Stimulated activated CD4-positive, alpha-beta T cell treated with anti-CD3 and anti-CD28 coated beads, TNF-alpha, amount 100 ng/mL, for 48 hours (primary cell): ENCODE measurements around the gene HTR2B.
"Not testable (repeated sequence)": the region's sequence is repeated elsewhere in the genome, so short reads cannot be mapped to it uniquely, and the experiment has no call there.

Source experiments
- DNase-seq, 3 donors: peaks; one replicate each; pipeline ENCODE4 v3.0.0-alpha.2; 2020; ENCODE audit warnings: low read depth in 3 of 3

Gene HTR2B

GRCh38 chr2:231093933-231094332 is 30.9 kb downstream of the HTR2B start:
- no peak for DNase-seq

GRCh38 chr2:231088754-231089153 is 36.1 kb downstream of the HTR2B start:
- no peak for DNase-seq

GRCh38 chr2:231084565-231084964 is 40.3 kb downstream of the HTR2B start:
- DNase-seq, result no peak

GRCh38 chr2:231069379-231070054 is 55.3 kb downstream of the HTR2B start:
- DNase-seq, result no peak

- no peak for DNase-seq
Measured at GRCh38 chr2:231068525-231069222, 56.2 kb downstream of the HTR2B start.

GRCh38 chr2:231067531-231067930 is 57.3 kb downstream of the HTR2B start:
- DNase-seq, result not testable (repeated sequence)

- no peak for DNase-seq
Measured at GRCh38 chr2:231065966-231066365, 58.9 kb downstream of the HTR2B start.

- no peak for DNase-seq
Measured at GRCh38 chr2:231063347-231063746, 61.5 kb downstream of the HTR2B start.

- DNase-seq, result no peak
Measured at GRCh38 chr2:231062776-231063175, 62.1 kb downstream of the HTR2B start.

- no peak for DNase-seq
Measured at GRCh38 chr2:231059756-231060155, 65.1 kb downstream of the HTR2B start.

GRCh38 chr2:231058761-231059550 is 65.9 kb downstream of the HTR2B start:
- no peak for DNase-seq
